WTC11 (cell line): ENCODE data around the gene SMARCB1.

Experiments
- E2F1 ChIP-seq: sonication (generic); formaldehyde crosslinking; IDR thresholded peaks from 2 replicates; pipeline ENCODE4 v1.8.0; 2022; ENCODE audit warnings: mild to moderate bottlenecking, missing genetic modification reagents
- ELF4 ChIP-seq: sonication (generic); formaldehyde crosslinking; IDR thresholded peaks from 2 replicates; pipeline ENCODE4 v1.8.1; 2022; ENCODE audit warnings: low read depth, mild to moderate bottlenecking, moderate library complexity, missing genetic modification reagents
- ZNF281 ChIP-seq: sonication (generic); formaldehyde crosslinking; IDR thresholded peaks from 2 replicates; pipeline ENCODE4 v1.8.0; 2023; ENCODE audit warnings: mild to moderate bottlenecking, missing genetic modification reagents

- TF ChIP-seq ELF4 (CRISPR knock-in tag) (no peak), E2F1 (CRISPR knock-in tag) (no peak), ZNF281 (CRISPR knock-in tag) (no peak)
Observed at GRCh38 chr22:23786752-23787599, at the start of gene SMARCB1.
